ENCODE results near the gene ATP6V0A1. TPM values are rescaled to one million over a fixed set of nuclear protein-coding genes. Genes with fewer than 3 reads are reported as not detected.

The ATP6V0A1 gene
- total RNA-seq, 1 experiment from 2014 or later: 55.1 TPM

DNA sequence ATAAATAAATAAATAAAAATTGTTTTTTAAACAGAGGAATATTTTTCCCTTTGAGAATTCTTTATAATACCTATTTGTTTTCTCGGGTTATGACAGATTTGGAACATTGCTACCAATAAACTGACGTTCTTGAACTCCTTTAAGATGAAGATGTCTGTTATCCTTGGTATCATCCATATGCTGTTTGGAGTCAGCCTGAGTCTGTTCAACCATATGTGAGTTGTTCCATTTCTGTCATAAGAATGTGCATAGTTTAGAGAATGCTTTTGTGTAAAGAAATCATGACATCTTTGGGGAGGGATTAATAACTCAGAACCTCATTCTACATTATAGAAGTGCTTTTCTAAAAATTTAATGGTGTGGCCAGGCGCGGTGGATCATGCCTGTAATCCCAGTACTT is 40.1 kb downstream of the ATP6V0A1 start:
- H3K4me3 ChIP-seq: no peak overlapping the region

DNA sequence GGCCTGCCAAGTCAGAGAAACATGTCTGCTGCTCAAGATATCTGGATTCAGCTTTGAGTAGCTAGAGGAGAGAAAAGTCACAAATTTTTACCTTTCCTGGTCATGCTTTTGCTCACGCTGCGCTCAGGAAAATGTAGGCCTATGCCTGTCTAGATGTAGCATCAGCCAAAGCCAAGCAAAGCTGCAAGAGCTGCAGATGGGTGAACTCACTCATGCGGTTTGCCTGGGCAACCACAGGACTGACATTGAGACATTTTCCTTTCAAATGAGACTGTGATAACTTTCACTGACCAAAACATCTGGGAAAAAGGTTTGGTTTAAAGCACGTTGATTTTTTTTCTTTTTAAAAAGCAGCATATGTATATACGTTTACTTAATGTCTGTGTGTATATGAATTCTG is 43.4 kb downstream of the ATP6V0A1 start:
- no peaks in the 10 kb centered on the region for H3K4me1 ChIP-seq (replicated peaks; ENCODE audit: insufficient read depth)
- H3K79me2 ChIP-seq (ENCODE audit: low read depth): no peaks in the 10 kb centered on the region
- intact Hi-C loops (cut with micrococcal nuclease; ENCODE audit: unreplicated experiment): no loop called here
- peaks cover 28% of the 10 kb centered on the region; the same call in 1 of the 2 replicates for H3K36me3 ChIP-seq (ENCODE audit: low read depth)
- H2AFZ ChIP-seq: no peak overlapping the region
- BruUV-seq (replicated peaks): no TSS peak
- no peak for DNase-seq
- no peaks in the 10 kb centered on the region for H3K9me3 ChIP-seq (ENCODE audit: insufficient read depth, low read depth)
- no peaks in the 10 kb centered on the region for H4K20me1 ChIP-seq (ENCODE audit: insufficient read depth)
- H3F3A ChIP-seq (ENCODE audit: insufficient read depth, low read depth): no peaks in the 10 kb centered on the region
- ChIA-PET CTCF (no interaction called here), POLR2A (ENCODE audit: unreplicated experiment) (no interaction called here)
- TF ChIP-seq EZH2 (IDR thresholded peaks at IDR 0.05; ENCODE audit: low read depth): no peak
- no peak overlapping the region for H3K27ac ChIP-seq
- H3K9me2 ChIP-seq (ENCODE audit: insufficient read depth): no peaks in the 10 kb centered on the region
- H3K27me3 ChIP-seq (ENCODE audit: insufficient read depth, low read depth): no peaks in the 10 kb centered on the region
- no peak overlapping the region for H3K4me3 ChIP-seq
- H3K4me2 ChIP-seq: no peak overlapping the region

More for the DNA sequence above, 40.1 kb downstream of the ATP6V0A1 start:
- Histone ChIP-seq H3F3A (ENCODE audit: insufficient read depth, low read depth) (peaks cover under 1% of the 10 kb centered on the region; the same call in 1 of the 2 replicates), H3K27me3 (ENCODE audit: insufficient read depth, low read depth) (no peaks in the 10 kb centered on the region), H3K4me2 (no peak overlapping the region), H3K4me1 (replicated peaks; ENCODE audit: insufficient read depth) (no peaks in the 10 kb centered on the region), H3K79me2 (ENCODE audit: low read depth) (no peaks in the 10 kb centered on the region), H2AFZ (no peak overlapping the region), H3K27ac (no peak overlapping the region), H3K36me3 (ENCODE audit: low read depth) (peaks cover 25% of the 10 kb centered on the region; the same call in 1 of the 2 replicates), H4K20me1 (ENCODE audit: insufficient read depth) (no peaks in the 10 kb centered on the region), H3K9me2 (ENCODE audit: insufficient read depth) (no peaks in the 10 kb centered on the region), H3K9me3 (ENCODE audit: insufficient read depth, low read depth) (no peaks in the 10 kb centered on the region)
- POLR2A ChIA-PET (ENCODE audit: unreplicated experiment): no interaction called here
- intact Hi-C loops (cut with micrococcal nuclease; ENCODE audit: unreplicated experiment): no loop called here
- no TSS peak for BruUV-seq (replicated peaks)
- no peak for DNase-seq
- CTCF ChIA-PET: no interaction called here
- no peak for TF ChIP-seq EZH2 (IDR thresholded peaks at IDR 0.05; ENCODE audit: low read depth)
- TF ChIP-seq, protein P1, sequence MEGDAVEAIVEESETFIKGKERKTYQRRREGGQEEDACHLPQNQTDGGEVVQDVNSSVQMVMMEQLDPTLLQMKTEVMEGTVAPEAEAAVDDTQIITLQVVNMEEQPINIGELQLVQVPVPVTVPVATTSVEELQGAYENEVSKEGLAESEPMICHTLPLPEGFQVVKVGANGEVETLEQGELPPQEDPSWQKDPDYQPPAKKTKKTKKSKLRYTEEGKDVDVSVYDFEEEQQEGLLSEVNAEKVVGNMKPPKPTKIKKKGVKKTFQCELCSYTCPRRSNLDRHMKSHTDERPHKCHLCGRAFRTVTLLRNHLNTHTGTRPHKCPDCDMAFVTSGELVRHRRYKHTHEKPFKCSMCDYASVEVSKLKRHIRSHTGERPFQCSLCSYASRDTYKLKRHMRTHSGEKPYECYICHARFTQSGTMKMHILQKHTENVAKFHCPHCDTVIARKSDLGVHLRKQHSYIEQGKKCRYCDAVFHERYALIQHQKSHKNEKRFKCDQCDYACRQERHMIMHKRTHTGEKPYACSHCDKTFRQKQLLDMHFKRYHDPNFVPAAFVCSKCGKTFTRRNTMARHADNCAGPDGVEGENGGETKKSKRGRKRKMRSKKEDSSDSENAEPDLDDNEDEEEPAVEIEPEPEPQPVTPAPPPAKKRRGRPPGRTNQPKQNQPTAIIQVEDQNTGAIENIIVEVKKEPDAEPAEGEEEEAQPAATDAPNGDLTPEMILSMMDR (conservative IDR thresholded peaks at IDR 0.05): no peak

DNA sequence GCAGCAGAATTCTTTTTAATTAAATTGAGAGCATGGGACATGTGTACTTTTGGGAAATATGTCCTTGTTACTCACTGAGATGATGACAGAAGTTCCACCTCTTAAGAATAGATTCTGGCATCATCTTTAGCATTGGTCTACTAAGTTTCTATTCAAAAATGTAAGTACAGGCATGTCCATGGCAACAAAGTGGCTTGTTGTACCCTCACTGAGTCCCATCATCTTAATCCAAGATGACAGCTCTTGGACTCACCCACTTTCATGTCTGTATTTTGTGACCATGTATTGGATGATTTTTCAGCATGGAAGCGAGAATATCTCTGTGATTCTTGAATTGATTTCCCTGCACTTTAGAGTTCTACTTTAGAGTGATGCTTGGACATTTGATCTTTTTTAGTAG is 44.2 kb downstream of the ATP6V0A1 start:
- H3K4me1 ChIP-seq (replicated peaks; ENCODE audit: insufficient read depth): no peaks in the 10 kb centered on the region
- no peaks in the 10 kb centered on the region for H4K20me1 ChIP-seq (ENCODE audit: insufficient read depth)
- no TSS peak for BruUV-seq (replicated peaks)
- no peaks in the 10 kb centered on the region for H3K27me3 ChIP-seq (ENCODE audit: insufficient read depth, low read depth)
- no peaks in the 10 kb centered on the region for H3K9me3 ChIP-seq (ENCODE audit: insufficient read depth, low read depth)
- no peak overlapping the region for H3K4me3 ChIP-seq
- no peaks in the 10 kb centered on the region for H3K79me2 ChIP-seq (ENCODE audit: low read depth)
- peaks cover 29% of the 10 kb centered on the region; the same call in 1 of the 2 replicates for H3K36me3 ChIP-seq (ENCODE audit: low read depth)
- H3K27ac ChIP-seq: no peak overlapping the region
- H2AFZ ChIP-seq: no peak overlapping the region
- TF ChIP-seq, protein P1 (conservative IDR thresholded peaks at IDR 0.05): no peak
- no peak for TF ChIP-seq EZH2 (IDR thresholded peaks at IDR 0.05; ENCODE audit: low read depth)
- CTCF ChIA-PET: no interaction called here
- POLR2A ChIA-PET (ENCODE audit: unreplicated experiment): no interaction called here
- H3K9me2 ChIP-seq (ENCODE audit: insufficient read depth): no peaks in the 10 kb centered on the region
- intact Hi-C loops (cut with micrococcal nuclease; ENCODE audit: unreplicated experiment): no loop called here
- H3F3A ChIP-seq (ENCODE audit: insufficient read depth, low read depth): no peaks in the 10 kb centered on the region
- no peak for DNase-seq
- no peak overlapping the region for H3K4me2 ChIP-seq

DNA sequence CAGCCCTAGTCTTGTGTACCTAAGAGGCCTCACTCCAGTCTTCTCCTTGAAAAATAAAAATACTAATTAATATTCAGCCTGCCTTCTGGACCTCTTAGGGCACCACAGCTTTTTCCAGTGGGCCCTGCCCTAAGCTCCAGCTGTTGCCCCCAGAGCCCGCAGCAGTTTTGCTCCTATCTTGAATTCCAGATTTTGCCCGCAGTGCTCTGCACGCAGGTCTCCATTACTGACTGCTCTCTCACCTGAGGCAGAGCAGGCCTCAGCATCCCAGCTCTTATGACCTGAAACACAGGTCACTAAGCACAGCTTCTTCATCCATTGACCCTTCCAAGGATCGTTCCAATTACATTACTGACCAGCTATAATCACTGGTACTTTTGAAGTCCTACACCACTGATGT is 49.0 kb downstream of the ATP6V0A1 start:
- Histone ChIP-seq H3K4me2 (no peak overlapping the region), H2AFZ (no peak overlapping the region), H3K36me3 (ENCODE audit: low read depth) (0 out of 2 replicates have a peak, but pooled peaks cover 13% of the 10 kb centered on the region), H3K9me2 (ENCODE audit: insufficient read depth) (no peaks in the 10 kb centered on the region), H4K20me1 (ENCODE audit: insufficient read depth) (no peaks in the 10 kb centered on the region), H3K79me2 (ENCODE audit: low read depth) (no peaks in the 10 kb centered on the region), H3K4me3 (no peak overlapping the region), H3K9me3 (ENCODE audit: insufficient read depth, low read depth) (no peaks in the 10 kb centered on the region), H3K27me3 (ENCODE audit: insufficient read depth, low read depth) (no peaks in the 10 kb centered on the region), H3F3A (ENCODE audit: insufficient read depth, low read depth) (no peaks in the 10 kb centered on the region), H3K27ac (no peak overlapping the region), H3K4me1 (replicated peaks; ENCODE audit: insufficient read depth) (no peaks in the 10 kb centered on the region)
- no TSS peak for BruUV-seq (replicated peaks)
- POLR2A ChIA-PET (ENCODE audit: unreplicated experiment): interaction anchor here (0.6 kb wide), 1 partner anchor 1267 kb away, joined by 4 read pairs; no protein-coding TSS in a partner anchor
- intact Hi-C loops (cut with micrococcal nuclease; ENCODE audit: unreplicated experiment): no loop called here
- CTCF ChIA-PET: no interaction called here
- DNase-seq: no peak
- no peak for TF ChIP-seq EZH2 (IDR thresholded peaks at IDR 0.05; ENCODE audit: low read depth)
- TF ChIP-seq, protein P1 (conservative IDR thresholded peaks at IDR 0.05): no peak
